ENCODE data around the gene CPA1. TPM values are rescaled to one million over a fixed set of nuclear protein-coding genes. Genes with fewer than 3 reads are reported as not detected.

Gene CPA1
- total RNA-seq, 1 experiment from 2014 or later: 7.9 TPM

GRCh38 chr7:130345136-130345535 is 35.2 kb upstream of the CPA1 start (continued):
- TF ChIP-seq HMGA2 (CRISPR knock-in tag; IDR thresholded peaks at IDR 0.05) (no peak), PRRX2 (CRISPR knock-in tag; IDR thresholded peaks at IDR 0.05) (no peak), CDX4 (CRISPR knock-in tag; IDR thresholded peaks at IDR 0.05; ENCODE audit: borderline replicate concordance) (no peak), ZNF263 (CRISPR knock-in tag; IDR thresholded peaks at IDR 0.05; ENCODE audit: low read depth) (no peak), TEAD1 (CRISPR knock-in tag; IDR thresholded peaks at IDR 0.05) (no peak)

DNA sequence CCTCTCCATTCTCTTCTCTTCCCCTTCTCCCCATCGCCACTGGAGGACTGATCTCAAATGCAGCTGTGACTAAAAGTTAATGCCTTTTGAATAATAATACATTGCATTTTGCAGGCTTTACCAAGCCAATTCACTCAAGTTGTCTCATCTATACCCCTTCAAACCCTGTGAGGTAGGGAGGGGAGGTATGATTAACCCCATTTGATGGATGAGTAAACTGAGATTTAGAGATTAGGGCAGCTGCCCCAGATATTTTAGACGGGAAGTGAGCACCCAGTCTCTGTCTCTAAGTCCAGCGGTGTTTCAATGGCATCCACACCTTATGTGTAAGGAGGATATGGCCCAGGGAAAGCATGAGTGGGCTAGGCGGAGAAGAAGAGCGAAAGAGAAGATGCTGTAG is 34.6 kb upstream of the CPA1 start:
- Mint-ChIP-seq H3K27me3 (ENCODE audit: low read depth) (no peaks in the 10 kb centered on the region; the same call in 1 of the 2 replicates), H3K4me1 (peaks cover 25% of the 10 kb centered on the region), H3K36me3 (no peaks in the 10 kb centered on the region), H3K9me3 (no peaks in the 10 kb centered on the region), H3K27ac (no peak overlapping the region), H3K4me3 (peak overlapping the region; percentile 16; the same call in 1 of the 2 replicates)
- DNase-seq (ENCODE audit: low spot score): no peak
- no peak for ATAC-seq
- TF ChIP-seq ZNF121 (CRISPR knock-in tag; IDR thresholded peaks at IDR 0.05): no peak
- TF ChIP-seq, protein P1, sequence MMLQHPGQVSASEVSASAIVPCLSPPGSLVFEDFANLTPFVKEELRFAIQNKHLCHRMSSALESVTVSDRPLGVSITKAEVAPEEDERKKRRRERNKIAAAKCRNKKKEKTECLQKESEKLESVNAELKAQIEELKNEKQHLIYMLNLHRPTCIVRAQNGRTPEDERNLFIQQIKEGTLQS (CRISPR knock-in tag; conservative IDR thresholded peaks at IDR 0.05): no peak
- TF ChIP-seq, protein P2, sequence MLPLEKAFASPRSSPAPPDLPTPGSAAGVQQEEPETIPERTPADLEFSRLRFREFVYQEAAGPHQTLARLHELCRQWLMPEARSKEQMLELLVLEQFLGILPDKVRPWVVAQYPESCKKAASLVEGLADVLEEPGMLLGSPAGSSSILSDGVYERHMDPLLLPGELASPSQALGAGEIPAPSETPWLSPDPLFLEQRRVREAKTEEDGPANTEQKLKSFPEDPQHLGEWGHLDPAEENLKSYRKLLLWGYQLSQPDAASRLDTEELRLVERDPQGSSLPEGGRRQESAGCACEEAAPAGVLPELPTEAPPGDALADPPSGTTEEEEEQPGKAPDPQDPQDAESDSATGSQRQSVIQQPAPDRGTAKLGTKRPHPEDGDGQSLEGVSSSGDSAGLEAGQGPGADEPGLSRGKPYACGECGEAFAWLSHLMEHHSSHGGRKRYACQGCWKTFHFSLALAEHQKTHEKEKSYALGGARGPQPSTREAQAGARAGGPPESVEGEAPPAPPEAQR (CRISPR knock-in tag; IDR thresholded peaks at IDR 0.05): no peak
- no peak for TF ChIP-seq ZNF219 (CRISPR knock-in tag; IDR thresholded peaks at IDR 0.05; ENCODE audit: borderline replicate concordance)
- TF ChIP-seq ZNF423 (CRISPR knock-in tag; IDR thresholded peaks at IDR 0.05): no peak
- TF ChIP-seq GTF2I (CRISPR knock-in tag; conservative IDR thresholded peaks at IDR 0.05): peak; percentile 73; the same call in 1 of the 2 replicates
- CTCF ChIA-PET: interaction anchor here (0.6 to 1.5 kb wide), 2 partner anchors 36 to 72 kb away, joined by 3 to 4 read pairs; no protein-coding TSS in a partner anchor
- POLR2A ChIA-PET: interaction anchor here (0.5 kb wide), 1 partner anchor 10 kb away, joined by 3 read pairs; no protein-coding TSS in a partner anchor

GRCh38 chr7:130346177-130346905 is 34.0 kb upstream of the CPA1 start:
- DNase-seq (ENCODE audit: low spot score) (no peak), ATAC-seq (no peak)
- no peak overlapping the region for H3K4me3 Mint-ChIP-seq
- H3K4me1 Mint-ChIP-seq: peaks cover 31% of the 10 kb centered on the region
- no peak for TF ChIP-seq ZNF416 (CRISPR knock-in tag; IDR thresholded peaks at IDR 0.05)
- no peak for TF ChIP-seq E2F5 (CRISPR knock-in tag; IDR thresholded peaks at IDR 0.05)
- TF ChIP-seq ZNF317 (CRISPR knock-in tag; IDR thresholded peaks at IDR 0.05; ENCODE audit: borderline replicate concordance, low read depth): no peak
- TF ChIP-seq, protein P3, sequence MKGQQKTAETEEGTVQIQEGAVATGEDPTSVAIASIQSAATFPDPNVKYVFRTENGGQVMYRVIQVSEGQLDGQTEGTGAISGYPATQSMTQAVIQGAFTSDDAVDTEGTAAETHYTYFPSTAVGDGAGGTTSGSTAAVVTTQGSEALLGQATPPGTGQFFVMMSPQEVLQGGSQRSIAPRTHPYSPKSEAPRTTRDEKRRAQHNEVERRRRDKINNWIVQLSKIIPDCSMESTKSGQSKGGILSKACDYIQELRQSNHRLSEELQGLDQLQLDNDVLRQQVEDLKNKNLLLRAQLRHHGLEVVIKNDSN (CRISPR knock-in tag; IDR thresholded peaks at IDR 0.05): no peak
- TF ChIP-seq, protein P4, sequence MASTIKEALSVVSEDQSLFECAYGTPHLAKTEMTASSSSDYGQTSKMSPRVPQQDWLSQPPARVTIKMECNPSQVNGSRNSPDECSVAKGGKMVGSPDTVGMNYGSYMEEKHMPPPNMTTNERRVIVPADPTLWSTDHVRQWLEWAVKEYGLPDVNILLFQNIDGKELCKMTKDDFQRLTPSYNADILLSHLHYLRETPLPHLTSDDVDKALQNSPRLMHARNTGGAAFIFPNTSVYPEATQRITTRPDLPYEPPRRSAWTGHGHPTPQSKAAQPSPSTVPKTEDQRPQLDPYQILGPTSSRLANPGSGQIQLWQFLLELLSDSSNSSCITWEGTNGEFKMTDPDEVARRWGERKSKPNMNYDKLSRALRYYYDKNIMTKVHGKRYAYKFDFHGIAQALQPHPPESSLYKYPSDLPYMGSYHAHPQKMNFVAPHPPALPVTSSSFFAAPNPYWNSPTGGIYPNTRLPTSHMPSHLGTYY (CRISPR knock-in tag; IDR thresholded peaks at IDR 0.05): no peak
- TF ChIP-seq ATF1 (CRISPR knock-in tag; IDR thresholded peaks at IDR 0.05): no peak
- TF ChIP-seq MXD4 (CRISPR knock-in tag; IDR thresholded peaks at IDR 0.05; ENCODE audit: borderline replicate concordance): no peak
- ChIA-PET POLR2A (interaction anchor here (0.5 kb wide), 1 partner anchor 10 kb away, joined by 3 read pairs; no protein-coding TSS in a partner anchor), CTCF (interaction anchor here (1.5 kb wide), 1 partner anchor 35 kb away, joined by 4 read pairs; no protein-coding TSS in a partner anchor)
- no peaks in the 10 kb centered on the region for H3K9me3 Mint-ChIP-seq
- no peak overlapping the region for H3K27ac Mint-ChIP-seq
- no peaks in the 10 kb centered on the region for H3K36me3 Mint-ChIP-seq
- H3K27me3 Mint-ChIP-seq (ENCODE audit: low read depth): no peaks in the 10 kb centered on the region; the same call in 1 of the 2 replicates

Data from WTC11 (cell line).